Activated CD4-positive, alpha-beta T cell treated with anti-CD3 and anti-CD28 coated beads, Interleukin-2, amount 50 U/mL, for 4 hours (primary cell): Measurements from ENCODE around the gene WDR20.
A peak's percentile ranks its signal among the peaks of the same experiment; 100 is the strongest.
"Not testable (repeated sequence)": the region's sequence is repeated elsewhere in the genome, so short reads cannot be mapped to it uniquely, and the experiment has no call there.

Experiments
- DNase-seq, 2 experiments: peaks; one replicate each; pipeline ENCODE4 v3.0.0-alpha.2; 2020

Gene WDR20

DNA sequence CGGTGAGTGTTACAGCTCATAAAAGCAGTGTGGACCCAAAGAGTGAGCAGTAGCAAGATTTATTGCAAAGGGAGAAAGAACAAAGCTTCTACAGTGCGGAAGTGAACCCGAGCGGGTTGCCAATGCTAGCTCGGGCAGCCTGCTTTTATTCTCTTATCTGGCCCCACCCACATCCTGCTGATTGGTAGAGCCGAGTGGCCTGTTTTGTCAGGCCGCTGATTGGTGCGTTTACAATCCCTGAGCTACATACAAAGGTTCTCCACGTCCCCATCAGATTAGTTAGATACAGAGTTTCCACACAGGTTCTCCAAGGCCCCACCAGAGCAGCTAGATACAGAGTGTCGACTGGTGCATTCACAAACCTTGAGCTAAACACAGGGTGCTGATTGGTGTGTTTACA, 5.0 kb upstream of the WDR20 start:
- not testable (repeated sequence) for DNase-seq

DNA sequence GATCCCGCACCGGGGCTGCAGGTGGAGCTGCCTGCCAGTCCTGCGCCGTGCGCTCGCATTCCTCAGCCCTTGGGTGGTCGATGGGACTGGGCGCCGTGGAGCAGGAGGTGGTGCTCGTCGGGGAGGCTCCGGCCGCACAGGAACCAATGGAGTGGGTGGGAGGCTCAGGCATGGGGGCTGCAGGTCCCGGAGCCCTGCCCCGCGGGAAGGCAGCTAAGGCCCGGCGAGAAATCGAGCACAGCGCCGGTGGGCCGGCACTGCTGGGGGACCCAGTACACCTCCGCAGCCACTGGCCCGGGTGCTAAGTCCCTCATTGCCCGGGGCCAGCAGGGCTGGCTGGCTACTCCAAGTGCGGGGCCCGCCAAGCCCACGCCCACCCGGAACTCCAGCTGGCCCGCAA, 4.2 kb upstream of the WDR20 start:
- DNase-seq, result not testable (repeated sequence)

DNA sequence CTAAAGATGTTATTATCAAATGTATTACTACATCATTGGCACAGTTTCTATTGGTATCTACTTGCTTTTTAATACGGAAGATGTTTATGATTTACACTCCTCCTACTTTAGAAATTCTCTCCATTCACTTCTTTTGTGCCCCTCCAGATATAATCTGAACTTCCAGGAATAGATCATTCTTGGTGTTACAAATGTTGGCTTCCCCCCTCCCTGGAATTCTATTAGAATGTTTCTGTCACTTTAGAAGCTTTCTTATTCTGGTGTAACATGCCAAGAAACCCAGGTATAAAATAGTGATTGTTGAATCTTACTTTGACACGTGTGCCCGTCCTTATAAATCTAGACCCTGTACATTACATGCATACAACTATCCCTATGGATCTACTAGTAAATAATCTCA, 1.2 kb upstream of the WDR20 start:
- no peak for DNase-seq

DNA sequence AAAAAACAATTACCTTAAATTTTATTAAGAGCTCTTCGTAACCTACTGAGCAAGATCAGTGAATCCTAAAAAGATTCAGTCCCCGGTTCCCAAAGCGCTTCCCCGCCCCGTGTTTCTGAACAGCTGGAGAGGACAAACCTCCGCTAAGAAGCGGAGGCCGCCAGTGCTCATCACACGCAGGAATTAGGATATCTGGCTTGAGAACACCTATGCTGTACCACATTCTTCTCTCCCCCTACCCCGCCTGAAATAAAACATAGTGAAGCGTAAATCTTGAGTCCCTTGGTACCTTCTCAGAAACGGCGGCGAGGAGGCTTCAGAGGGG, 774 bp upstream of the WDR20 start:
- DNase-seq, result no peak

DNA sequence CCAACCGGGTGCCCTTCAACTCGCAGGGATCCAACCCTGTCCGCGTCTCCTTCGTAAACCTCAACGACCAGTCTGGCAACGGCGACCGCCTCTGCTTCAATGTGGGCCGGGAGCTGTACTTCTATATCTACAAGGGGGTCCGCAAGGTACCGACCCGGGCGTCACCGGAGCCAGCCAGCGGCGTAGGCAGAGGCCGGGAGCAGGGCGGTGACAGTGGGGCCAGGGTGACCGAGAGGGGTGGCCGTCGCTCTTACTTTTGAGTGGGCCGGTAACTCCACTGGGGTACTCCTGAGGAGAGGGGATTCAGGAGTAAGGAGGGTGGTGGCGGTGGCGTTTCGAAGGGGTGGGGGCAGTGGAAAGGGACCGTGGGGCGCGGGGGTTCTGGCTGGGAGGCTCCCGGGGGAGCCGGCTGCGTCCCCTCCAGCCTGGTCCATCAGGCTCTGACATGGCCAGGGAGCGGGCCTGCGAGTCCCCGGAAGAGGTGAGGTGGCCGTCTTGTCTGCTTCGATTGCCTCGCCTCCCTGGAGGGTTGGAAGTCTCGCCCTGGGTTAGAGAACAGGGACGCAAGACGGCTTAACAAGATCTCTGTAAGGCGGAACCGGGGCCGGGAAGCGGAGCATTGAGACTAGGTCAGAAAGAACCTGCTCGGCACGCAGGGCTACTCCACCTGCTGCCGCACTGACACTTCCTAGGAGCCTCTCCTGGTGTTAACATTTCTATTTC, 491 bp downstream of the WDR20 start:
- peak; percentile 4 to 7 for DNase-seq

DNA sequence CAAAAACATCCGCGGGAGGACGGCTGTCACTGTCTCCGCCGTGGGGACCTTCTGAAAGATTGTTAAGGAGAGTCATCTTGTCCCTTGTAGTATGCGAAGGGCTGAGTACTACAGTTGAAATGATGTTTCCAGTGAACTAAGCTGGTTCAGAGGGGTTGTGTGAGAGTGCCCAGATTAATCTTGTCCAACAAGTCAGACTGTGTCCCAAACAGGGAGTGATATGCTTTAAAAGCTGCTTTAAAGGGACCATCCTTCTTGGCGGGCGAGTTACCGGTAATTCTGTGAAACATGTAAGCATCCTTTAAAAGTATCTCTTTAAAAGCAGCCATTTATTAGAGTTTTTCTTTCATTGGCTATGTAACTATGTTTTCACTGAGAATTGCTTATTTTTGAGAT, 1.1 kb downstream of the WDR20 start:
- no peak for DNase-seq

DNA sequence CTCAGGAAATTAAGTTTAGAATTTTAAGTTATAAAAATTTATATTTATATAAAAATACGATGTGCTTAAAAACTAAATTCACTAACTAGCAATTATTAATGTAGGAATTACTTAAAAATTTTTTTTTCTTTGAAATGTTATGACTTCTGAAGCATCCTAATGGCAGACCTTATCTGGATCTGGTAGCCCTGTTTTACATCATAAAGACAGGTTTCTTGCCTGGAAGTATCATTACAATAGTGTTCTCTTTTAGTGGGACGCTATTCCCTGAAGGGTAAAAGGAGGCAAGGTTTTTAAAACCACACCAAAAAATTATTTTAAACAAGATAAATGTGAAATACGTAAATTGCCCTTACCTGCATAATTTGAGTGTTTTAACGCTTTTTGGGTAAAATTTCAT, 2.1 kb downstream of the WDR20 start:
- no peak for DNase-seq

DNA sequence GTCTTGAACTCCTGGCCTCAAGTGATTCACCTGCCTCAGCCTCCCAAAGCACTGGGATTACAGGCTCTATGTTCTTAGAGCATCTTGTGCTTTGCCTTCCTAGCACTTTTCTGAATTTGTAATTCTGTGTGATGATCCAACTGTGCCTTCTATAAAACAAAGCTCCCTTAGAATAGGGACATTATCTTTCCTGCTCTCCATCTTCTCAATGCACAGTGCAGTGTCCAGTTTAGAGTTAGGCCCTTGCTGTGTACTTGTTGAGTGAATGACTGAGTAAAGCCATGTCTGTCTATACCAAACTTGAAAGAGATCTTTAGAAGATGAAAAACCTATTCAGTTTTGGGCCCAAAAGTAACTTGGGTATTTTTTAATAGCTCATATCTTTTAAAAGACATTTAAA, 5.2 kb downstream of the WDR20 start:
- DNase-seq, result no peak

DNA sequence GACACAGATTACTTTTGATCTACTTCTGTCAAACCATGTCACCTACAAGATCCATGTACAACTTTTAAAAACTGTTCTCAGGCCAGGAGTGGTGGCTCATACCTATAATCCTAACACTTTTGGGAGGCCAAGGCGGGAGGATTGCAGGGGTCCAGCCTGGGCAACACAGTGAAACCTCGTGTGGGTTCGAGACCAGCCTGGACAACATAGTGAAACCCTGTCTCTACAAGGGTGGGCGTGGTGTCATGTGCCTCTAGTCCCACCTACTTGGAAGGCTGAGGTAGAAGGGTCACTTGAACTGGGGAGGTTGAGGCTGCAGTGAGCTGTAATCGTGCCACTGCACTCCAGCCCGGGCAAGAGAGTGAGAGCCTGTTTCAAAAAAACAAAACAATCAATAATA, 5.7 kb downstream of the WDR20 start:
- DNase-seq, result no peak

DNA sequence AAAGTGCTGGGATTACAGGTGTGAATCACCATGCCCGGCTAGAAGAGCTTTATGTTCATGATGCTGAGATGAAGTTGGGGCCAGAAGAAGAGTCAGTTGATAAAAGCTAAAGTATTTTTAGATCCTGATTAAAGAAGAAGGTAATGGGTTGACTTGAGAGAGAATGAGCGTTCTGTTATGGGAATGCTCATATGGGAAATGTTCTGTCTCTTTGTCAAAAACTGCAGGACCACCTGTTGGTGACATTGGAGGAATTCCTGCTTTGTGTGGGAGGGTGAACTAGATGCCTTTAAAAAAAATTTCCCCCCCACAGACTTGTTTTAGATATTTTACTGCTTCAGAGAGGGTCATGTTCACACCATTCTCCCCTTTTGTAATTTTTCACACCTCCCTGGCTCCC, 6.7 kb downstream of the WDR20 start:
- DNase-seq, result no peak

DNA sequence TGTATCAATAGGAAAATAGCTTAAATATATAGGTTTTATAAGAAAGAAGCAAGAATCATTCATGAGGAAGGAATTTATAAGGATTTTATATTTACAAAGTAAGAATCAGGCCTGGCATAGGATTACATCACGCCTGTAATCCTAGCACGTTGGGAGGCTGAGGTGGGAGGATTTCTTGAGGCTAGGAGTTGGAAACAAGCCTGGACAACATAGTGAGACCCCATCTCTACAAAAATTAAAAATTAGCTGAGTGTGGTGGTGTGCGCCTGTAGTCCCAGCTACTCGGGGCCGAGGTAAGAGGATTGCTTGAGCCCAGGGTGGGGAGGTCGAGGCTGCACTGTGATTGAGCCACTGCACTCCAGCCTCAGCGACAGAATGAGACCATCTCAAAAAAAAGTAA, 10.4 kb downstream of the WDR20 start:
- no peak for DNase-seq

DNA sequence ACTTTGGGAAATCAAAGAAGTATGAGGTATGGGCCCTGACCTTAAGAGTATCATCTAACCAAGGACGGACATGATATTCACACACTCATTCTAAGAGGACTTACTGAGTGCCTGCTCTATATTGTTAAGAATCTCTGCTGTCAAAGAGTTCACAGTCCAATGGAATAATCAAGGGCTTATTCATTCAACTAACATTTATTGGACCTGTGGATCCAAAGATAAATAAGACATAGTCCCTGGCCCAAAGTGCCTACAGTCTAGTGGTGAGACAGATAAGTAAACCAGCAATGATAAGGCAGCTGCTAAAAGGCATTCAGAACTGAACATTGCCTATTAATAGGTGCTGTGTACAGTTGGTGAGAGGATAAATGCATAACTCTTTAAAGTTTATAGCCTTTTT, 11.0 kb downstream of the WDR20 start:
- DNase-seq, result no peak

DNA sequence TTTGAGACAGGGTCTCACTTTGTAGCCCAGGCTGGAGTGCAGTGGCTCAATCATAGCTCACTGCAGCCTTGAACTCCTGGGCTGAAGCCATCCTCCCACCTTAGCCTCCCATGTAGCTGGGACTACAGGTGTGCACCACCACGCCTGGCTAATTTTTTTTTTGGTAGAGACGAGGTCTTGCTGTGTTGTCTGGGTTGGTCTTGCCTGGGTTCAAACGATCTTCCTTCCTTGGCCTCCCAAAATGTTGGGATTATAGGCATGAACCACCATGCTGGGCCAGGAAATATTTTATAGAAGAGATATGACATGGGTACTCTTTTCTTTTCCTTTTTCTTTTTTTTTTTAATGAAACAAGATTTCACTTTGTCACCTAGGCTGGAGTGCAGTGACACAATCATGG, 11.7 kb downstream of the WDR20 start:
- DNase-seq, result not testable (repeated sequence)

DNA sequence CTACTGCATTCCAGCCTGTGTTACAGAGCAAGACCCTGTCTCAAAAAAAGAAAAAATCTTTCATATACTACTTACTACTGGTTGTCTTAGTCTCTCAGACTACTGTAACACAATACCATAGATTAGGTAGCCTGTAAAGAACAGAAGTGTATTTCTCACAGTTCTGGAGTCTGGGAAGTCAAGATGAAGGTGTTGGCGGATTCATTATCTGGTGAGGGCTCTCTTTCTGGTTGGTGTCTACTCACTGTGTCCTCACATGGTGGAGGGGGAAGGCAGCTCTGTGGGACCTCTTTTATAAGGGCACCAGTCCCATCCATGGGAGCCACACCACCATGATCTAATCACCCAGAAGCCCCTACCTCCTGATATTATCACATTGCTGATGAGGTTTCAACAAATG, 14.4 kb downstream of the WDR20 start:
- no peak for DNase-seq

DNA sequence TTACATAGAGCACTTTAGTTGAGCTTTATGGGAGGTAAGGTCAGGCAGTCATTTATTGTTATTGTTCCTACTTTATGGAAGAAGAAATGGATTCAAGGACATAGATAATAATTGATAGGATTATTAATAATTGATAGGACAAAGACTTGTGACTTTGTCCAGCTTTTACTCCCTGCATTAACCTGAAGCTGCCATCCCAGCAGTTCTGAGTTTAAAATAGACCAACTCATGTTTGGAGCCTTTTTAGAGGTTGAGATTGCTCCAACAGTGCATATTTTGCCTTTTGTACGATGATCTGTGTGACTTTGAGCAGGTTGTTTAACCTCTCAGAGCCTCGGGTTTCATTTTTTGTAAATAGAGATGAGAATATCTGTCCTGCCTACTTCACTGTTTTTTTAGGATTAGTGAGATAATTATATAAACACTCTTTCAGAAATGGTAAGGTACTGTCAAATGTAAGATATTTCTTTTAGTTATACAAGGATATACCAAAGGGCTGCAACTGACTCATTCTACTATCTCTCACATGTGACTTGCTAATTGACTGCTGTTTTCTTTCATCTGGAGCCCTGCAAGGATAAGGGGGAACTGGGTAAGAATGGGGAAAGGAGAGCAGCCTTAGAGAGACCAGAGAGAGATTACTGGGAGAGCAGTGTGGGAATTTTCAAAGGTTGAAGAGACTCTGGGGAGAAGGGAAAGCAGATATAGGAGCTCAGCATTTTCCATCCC, 15.3 kb downstream of the WDR20 start:
- no peak for DNase-seq

DNA sequence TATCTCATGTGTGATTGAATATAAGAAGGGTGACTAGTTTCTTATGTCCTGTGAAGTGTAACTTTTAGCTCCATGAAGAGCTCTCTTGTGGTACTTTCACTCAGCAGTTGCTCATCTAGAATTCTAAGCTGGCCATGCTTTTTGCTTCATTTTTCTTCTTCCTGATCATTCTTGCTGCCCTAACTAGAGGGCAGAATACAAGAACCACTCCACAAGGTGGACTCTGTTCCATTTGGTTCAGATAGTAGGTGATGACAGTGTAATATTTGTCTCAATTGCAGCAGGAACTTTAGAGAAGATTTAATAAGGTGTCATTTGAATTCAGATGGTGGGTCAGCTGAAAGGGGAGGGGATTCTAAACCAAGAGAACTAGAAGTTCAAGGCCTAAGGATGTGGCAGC, 17.6 kb downstream of the WDR20 start:
- DNase-seq, result no peak

DNA sequence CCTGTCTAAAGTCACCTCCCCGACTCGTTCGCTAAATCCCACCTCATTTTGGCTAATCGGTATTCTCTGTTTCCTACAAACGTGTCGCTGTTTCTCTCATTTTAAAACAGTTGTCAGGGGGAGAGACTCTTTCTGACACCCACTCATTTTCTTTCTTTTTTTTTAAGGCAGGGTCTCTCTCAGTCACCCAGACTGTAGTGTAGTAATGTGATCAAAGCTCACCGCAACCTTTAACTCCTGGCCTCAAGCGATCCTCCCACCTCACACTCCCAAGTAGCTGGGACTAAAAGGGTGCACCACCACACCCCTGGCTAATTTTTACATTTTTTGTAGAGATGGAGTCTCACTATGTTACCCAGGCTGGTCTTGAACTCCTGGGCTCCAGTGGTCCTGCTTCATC, 19.1 kb downstream of the WDR20 start:
- no peak for DNase-seq

DNA sequence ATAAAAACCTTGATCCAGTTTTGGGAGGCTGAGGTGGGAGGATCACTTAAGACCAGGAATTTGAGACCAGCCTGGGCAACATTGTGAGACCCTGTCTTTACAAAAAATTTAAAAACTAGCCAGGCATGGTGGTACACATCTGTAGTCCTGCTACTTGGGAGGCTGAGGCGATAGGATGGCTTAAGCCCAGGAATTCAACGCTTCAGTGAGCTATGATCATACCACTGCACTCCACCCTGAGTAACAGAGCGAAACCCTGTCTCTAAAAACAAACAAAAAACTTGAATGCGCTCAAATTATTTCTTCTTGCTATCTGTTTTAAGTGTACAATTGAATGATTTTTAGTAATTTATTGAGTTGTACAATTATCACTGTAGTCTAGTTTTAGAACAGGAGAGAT, 20.1 kb downstream of the WDR20 start:
- no peak for DNase-seq

DNA sequence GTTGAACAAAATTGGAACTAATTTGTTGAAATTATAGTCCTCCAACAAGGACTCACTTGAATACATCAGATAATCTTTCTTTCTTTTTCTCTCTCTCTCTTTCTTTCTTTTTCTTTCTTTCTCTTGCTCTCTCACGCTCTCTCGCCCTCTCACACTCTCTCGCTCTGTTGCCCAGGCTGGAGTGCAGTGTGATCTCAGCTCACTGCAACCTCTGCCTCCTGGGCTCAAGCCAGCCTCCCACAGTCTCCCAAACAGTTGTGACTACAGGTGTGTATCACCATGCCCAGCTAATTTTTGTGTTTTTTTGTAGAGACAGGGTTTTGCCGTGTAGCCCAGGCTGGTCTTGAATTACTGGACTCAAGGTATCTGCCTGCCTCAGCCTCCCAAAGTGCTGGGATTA, 22.8 kb downstream of the WDR20 start:
- no peak for DNase-seq

DNA sequence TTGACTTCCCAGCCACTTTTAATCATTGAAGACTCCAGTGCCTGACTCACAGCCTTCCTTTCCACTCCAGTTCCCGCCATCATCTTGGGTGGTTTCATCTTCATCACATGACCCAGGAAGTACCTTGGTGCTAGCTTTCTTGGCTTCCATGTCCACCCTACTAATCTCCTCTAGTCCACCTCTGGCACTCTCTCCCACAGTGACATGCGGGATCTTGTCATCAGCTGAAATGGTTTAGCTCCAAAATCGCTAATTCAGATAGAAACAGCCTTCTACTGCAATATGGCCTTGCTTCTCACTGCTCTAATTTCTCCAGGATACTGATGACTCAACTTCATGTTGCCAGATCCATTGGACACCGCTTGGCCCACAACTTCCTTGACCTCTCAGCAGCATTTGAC, 24.5 kb downstream of the WDR20 start:
- DNase-seq, result no peak

DNA sequence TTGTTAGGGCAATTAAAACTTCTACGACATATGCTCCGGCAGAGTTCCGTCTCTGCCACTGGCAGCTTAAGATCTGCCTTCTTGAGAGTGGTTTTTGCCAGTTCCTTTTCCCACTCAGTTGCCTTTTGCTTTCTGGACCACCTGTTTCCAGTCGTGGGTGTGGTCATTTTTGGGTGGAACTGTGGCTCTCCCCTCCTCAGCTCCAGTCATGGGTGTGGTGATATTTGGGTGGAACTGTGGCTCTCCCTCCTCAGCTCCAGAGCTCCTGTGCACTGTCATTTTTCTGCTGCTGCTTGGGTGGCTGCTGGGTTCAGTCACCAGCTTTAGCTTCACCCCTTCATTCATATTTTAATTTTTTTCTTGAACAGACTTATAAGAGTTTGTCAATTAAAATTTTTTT, 25.3 kb downstream of the WDR20 start:
- no peak for DNase-seq

DNA sequence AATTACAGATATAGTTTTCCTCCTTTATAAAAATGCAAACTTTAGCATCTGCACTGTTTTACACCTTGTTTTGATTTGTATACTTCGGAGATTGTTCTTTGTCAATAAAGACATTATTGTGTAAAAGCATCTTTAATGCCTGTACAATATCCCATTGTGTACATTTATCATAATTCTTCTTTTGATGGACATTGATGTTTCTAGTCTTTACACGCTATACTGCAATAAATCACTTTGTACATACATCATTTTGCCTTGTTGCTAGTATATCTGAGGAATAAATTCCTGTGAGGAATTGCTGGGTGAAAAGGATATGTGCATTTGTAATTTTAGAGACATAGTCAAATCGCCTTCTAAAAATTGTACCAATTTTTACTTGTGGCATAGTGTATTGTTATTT, 30.4 kb downstream of the WDR20 start:
- DNase-seq, result no peak

DNA sequence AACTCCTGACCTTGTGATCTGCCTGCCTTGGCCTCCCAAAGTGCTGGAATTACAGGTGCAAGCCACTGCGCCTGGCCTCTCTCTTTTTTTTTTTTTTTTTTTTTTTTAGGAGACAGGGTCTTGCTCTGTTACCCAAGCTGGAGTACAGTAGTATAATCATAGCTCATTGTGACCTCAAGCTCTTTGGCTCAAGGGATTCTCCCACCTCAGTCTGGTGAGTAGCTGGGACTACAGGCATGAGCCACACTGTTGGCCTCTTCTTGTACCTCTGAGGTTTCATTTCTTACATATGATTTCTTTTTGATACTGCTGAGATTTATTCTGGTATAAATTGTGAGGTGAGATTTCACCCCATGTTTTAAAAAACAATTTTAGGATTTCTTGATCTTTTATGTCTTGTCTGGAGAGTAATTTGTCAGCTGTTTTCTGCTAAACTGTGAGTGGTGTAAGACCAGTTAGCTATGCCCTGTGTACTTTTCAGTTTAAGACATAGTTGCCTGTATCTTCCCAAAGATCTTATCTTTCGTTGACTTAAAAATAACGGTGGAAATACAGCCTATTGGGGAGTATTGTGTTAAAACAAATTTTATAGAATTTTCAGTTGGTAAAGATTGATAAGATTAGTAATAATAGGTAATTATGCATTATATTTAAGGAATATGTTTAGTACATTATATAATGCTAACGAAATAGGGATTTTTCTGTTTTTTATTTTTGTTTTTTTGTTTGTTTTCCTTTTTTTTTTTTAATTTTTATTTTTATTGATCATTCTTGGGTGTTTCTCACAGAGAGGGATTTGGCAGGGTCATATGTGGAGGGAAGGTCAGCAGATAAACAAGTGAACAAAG, 31.7 kb downstream of the WDR20 start:
- DNase-seq, result no peak

DNA sequence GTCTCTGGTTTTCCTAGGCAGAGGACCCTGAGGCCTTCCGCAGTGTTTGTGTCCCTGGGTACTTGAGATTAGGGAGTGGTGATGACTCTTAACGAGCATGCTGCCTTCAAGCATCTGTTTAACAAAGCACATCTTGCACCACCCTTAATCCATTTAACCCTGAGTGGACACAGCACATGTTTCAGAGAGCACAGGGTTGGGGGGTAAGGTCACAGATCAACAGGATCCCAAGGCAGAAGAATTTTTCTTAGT, 32.2 kb downstream of the WDR20 start:
- DNase-seq, result not testable (repeated sequence)
